Activated CD8-positive, alpha-beta memory T cell treated with anti-CD3 and anti-CD28 coated beads for 1 hour (primary cell): Measurements from ENCODE around the gene NUDT22.

ENCODE experiments used
- DNase-seq, 2 donors: peaks; one replicate each; pipeline ENCODE4 v3.0.0-alpha.2; 2020; ENCODE audit warnings: low read depth in 1 of 2; ENCODE audit errors: extremely low read depth in 1 of 2

NUDT22 gene

DNA sequence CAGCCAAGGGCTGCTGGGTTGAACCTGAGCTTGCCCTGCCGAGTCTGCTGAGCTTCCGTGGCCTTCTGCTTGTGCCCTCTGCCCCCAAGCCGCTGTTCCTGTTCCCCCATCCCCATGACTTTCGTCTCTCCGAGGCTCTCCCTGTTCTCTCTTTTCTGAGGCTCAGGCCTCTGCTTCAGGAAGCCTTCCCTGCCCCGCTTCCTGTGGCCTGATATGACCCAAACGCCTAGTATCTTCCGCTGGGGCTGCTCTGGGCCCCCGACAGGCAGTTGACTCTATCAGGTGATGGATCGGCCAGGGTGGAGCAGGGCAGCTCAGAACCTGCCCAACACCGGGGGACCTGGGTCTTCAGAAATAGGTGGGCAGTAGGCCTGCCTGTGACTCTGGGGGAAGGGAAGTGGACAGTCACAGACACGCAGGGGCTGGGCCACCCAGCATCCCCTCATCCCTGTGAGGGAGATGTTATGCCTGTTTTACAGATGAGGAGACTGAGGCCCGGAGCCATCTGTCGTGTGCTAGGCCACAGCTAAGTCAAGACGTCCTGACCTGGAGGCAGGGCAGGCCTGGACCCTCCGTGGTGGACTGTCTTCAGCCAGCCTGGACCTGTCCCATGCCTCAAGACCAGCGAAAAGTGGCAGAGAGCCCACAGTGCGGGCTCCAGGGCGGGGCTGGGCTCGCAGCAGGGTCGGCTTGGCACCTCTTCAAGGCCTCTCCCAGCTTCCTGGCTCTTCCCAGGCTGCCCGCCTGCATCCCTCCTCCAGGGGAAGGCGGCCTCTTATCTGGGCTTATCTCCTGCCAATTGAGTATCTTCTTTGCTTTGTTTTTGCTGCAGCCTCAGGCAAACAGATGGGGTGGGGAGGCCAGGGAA lies 42.2 kb downstream of the NUDT22 start:
- DNase-seq: no peak

DNA sequence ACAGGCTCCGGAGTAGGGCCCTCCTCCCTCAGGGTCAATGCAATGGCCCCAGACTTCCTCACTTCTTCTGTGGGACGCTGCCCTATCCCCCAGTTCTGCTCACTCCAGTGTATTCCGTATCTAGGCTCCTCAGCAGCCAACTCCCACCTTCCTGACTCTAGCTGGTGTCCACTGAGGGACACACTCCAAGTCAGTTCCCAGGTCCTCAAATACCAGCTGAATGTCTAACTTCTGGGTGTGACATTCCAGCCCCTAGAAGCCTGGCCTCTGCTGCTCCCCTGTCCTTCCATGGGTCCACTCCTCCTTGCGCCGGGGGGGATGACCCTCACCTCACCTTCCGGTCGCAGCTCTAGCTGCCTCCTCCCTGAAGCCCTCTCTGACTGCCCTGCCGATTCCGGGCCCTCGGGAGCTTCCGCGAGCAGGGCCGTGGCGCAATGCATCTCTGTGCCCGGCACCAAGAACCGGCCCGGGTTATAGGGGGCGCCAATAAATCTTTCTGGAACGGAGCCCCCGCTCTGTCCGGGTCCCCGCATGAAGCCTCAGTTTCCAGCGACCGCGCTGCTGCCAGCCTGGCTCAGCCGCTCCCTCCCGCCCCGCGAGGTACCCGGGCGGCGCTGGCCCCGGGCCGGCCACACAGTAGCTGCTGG lies 42.9 kb downstream of the NUDT22 start:
- DNase-seq: no peak

GRCh38 chr11:64269540-64270220 lies 43.6 kb downstream of the NUDT22 start:
- peak; percentile 90 to 95 for DNase-seq

GRCh38 chr11:64275031-64275800 lies 49.1 kb downstream of the NUDT22 start:
- no peak for DNase-seq

DNA sequence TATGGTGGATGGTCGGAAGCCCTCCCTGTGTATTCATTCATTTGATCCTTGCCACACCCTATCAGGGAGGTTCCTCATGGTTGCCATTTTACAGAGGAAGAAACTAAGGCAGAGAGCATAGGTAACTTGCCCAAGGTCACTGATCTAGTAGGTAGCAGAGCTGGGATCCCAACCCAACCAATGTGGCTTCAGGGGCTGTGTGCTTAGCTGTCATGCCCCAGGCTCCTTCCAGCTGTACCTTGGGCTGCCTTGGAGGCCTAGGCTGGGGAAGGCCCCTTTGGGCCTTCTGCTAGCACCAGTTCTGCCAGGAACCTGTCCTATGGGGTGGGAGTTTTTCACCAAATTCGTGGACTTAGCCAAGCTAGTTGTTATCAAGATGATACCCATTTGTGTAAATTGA lies 49.8 kb downstream of the NUDT22 start:
- no peak for DNase-seq

- DNase-seq: no peak
Observed at GRCh38 chr11:64276653-64277431, 50.8 kb downstream of the NUDT22 start.

- DNase-seq: no peak
Observed at GRCh38 chr11:64278576-64279190, 52.6 kb downstream of the NUDT22 start.
